Sigmoid colon (tissue), 3 donors: ENCODE results near the gene KRTAP9-9.

Experiments
- POLR2A ChIP-seq, 2 donors: fragments of 450-650 bp; IDR thresholded peaks; one replicate each; pipeline ENCODE4 v1.6.1; 2016; ENCODE audit warnings: antibody characterized with exemption in 2 of 2, mild to moderate bottlenecking in 2 of 2, moderate library complexity in 2 of 2
- TF ChIP-seq, protein P1 (sequence below), 4 experiments: fragments of 450-650 bp in 3 of 4; fragments of 200-600 bp in 1 of 4; IDR thresholded peaks; one replicate each; pipeline ENCODE4 v1.5.1; 2016 to 2019; ENCODE audit warnings: antibody characterized with exemption in 4 of 4, mild to moderate bottlenecking in 3 of 4, moderate library complexity in 2 of 4

DNA sequence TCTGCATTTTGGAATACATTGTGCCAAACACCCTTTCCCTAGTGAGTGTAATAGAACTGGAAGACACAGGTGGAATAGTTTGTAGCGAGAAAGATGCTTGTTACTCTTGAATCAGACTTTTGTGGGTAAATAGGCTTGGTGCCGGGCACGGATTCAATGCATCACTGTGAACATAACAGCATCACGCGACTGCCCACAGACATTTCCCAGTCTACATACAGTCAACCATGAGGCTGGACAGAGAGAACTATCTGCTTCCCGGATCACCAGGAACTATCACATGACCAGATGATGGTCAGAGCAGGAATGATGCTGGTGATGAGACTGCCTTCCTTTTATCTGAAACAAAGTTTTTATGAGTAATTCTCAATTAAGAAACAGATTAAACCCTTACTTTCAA is 29.1 kb upstream of the KRTAP9-9 start:
- TF ChIP-seq, protein P1, sequence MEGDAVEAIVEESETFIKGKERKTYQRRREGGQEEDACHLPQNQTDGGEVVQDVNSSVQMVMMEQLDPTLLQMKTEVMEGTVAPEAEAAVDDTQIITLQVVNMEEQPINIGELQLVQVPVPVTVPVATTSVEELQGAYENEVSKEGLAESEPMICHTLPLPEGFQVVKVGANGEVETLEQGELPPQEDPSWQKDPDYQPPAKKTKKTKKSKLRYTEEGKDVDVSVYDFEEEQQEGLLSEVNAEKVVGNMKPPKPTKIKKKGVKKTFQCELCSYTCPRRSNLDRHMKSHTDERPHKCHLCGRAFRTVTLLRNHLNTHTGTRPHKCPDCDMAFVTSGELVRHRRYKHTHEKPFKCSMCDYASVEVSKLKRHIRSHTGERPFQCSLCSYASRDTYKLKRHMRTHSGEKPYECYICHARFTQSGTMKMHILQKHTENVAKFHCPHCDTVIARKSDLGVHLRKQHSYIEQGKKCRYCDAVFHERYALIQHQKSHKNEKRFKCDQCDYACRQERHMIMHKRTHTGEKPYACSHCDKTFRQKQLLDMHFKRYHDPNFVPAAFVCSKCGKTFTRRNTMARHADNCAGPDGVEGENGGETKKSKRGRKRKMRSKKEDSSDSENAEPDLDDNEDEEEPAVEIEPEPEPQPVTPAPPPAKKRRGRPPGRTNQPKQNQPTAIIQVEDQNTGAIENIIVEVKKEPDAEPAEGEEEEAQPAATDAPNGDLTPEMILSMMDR (IDR thresholded peaks at IDR 0.05): no peak
- no peak for TF ChIP-seq POLR2A (IDR thresholded peaks at IDR 0.05)
